ENCODE measurements around the gene SIN3A. TPM values are rescaled to one million over a fixed set of nuclear protein-coding genes. Genes with fewer than 3 reads are reported as not detected.
"Not testable (repeated sequence)": the region's sequence is repeated elsewhere in the genome, so short reads cannot be mapped to it uniquely, and the experiment has no call there.

The SIN3A gene
- total RNA-seq, 2 donors from 2014 or later = 51.0 to 98.6 TPM

- no peaks in the 10 kb centered on the region for H3K36me3 ChIP-seq
- 28% methylated on average over 2 of the region's 2 CpGs for WGBS
These were observed 28.2 kb upstream of the SIN3A start for GRCh38 chr15:75479670-75480069.

GRCh38 chr15:75477094-75477493 lies 25.6 kb upstream of the SIN3A start:
- H3K36me3 ChIP-seq; H3K4me1 ChIP-seq (replicated peaks); H3K27me3 ChIP-seq (replicated peaks; ENCODE audit: insufficient read depth); H3K4me3 ChIP-seq; H3K9me3 ChIP-seq; intact Hi-C loops (cut with DNase I); H3K27ac ChIP-seq; DNase-seq (ENCODE audit: low spot score): not testable (repeated sequence)
- WGBS = 94% methylated on average over 5 of the region's 5 CpGs

More at GRCh38 chr15:75479670-75480069, 28.2 kb upstream of the SIN3A start:
- Histone ChIP-seq H3K4me3 (no peak overlapping the region), H3K27ac (no peak overlapping the region), H3K4me1 (replicated peaks) (no peaks in the 10 kb centered on the region), H3K9me3 (no peaks in the 10 kb centered on the region), H3K27me3 (replicated peaks; ENCODE audit: insufficient read depth) (no peaks in the 10 kb centered on the region)
- TF ChIP-seq POLR2A (IDR thresholded peaks at IDR 0.05) (no peak), POLR2AphosphoS5 (IDR thresholded peaks at IDR 0.05) (peak; percentile 70)
- no peak for DNase-seq (ENCODE audit: low spot score)
- intact Hi-C loops (cut with DNase I) = no loop called here

- intact Hi-C loops (cut with DNase I) = no loop called here
- Histone ChIP-seq H3K4me1 (replicated peaks) (no peaks in the 10 kb centered on the region), H3K36me3 (peaks cover 0 to 7% of the 10 kb centered on the region in 2 donors), H3K27ac (no peak overlapping the region), H3K9me3 (no peaks in the 10 kb centered on the region), H3K27me3 (replicated peaks; ENCODE audit: insufficient read depth) (no peaks in the 10 kb centered on the region), H3K4me3 (no peak overlapping the region)
- TF ChIP-seq CTCF (IDR thresholded peaks at IDR 0.05) = no peak
- TF ChIP-seq POLR2AphosphoS5 (IDR thresholded peaks at IDR 0.05) = no peak
- TF ChIP-seq POLR2A (IDR thresholded peaks at IDR 0.05) = no peak
- no peak for DNase-seq (ENCODE audit: low spot score)
- WGBS = 83% methylated on average over 2 of the region's 2 CpGs
These were observed 17.6 kb upstream of the SIN3A start for GRCh38 chr15:75468913-75469598.

GRCh38 chr15:75460646-75461045 lies 9.2 kb upstream of the SIN3A start:
- Histone ChIP-seq H3K9me3 (no peaks in the 10 kb centered on the region), H3K36me3 (no peaks in the 10 kb centered on the region), H3K27me3 (replicated peaks; ENCODE audit: insufficient read depth) (no peaks in the 10 kb centered on the region), H3K4me1 (replicated peaks) (peaks cover 6% of the 10 kb centered on the region), H3K4me3 (no peak overlapping the region), H3K27ac (no peak overlapping the region)
- WGBS = 91% methylated on average over 4 of the region's 4 CpGs
- intact Hi-C loops (cut with DNase I) = no loop called here
- no peak for TF ChIP-seq CTCF (IDR thresholded peaks at IDR 0.05)
- TF ChIP-seq POLR2AphosphoS5 (IDR thresholded peaks at IDR 0.05) = no peak
- TF ChIP-seq POLR2A (IDR thresholded peaks at IDR 0.05) = no peak
- no peak for DNase-seq (ENCODE audit: low spot score)

- WGBS = 44% methylated on average over 1 of the region's 1 CpG
- Histone ChIP-seq H3K27me3 (replicated peaks; ENCODE audit: insufficient read depth) (no peaks in the 10 kb centered on the region), H3K4me1 (replicated peaks) (peaks cover 6% of the 10 kb centered on the region), H3K27ac (no peak overlapping the region), H3K9me3 (no peaks in the 10 kb centered on the region), H3K4me3 (no peak overlapping the region), H3K36me3 (no peaks in the 10 kb centered on the region)
- intact Hi-C loops (cut with DNase I) = no loop called here
- DNase-seq (ENCODE audit: low spot score) = no peak
- TF ChIP-seq CTCF (IDR thresholded peaks at IDR 0.05) (no peak), POLR2A (IDR thresholded peaks at IDR 0.05) (no peak), POLR2AphosphoS5 (IDR thresholded peaks at IDR 0.05) (no peak)
These were observed 8.1 kb upstream of the SIN3A start for GRCh38 chr15:75459581-75459980.

GRCh38 chr15:75456710-75457109 lies 5.2 kb upstream of the SIN3A start:
- intact Hi-C loops (cut with DNase I) = no loop called here
- DNase-seq (ENCODE audit: low spot score) = no peak
- Histone ChIP-seq H3K4me1 (replicated peaks) (peaks cover 9% of the 10 kb centered on the region), H3K27ac (peak overlapping the region; percentile 98), H3K27me3 (replicated peaks; ENCODE audit: insufficient read depth) (no peaks in the 10 kb centered on the region), H3K9me3 (no peaks in the 10 kb centered on the region), H3K4me3 (peak overlapping the region in 1 of 2 donors; percentile 72), H3K36me3 (no peaks in the 10 kb centered on the region)
- TF ChIP-seq POLR2AphosphoS5 (IDR thresholded peaks at IDR 0.05) (no peak), CTCF (IDR thresholded peaks at IDR 0.05) (no peak), POLR2A (IDR thresholded peaks at IDR 0.05) (no peak)
- WGBS = 38% methylated on average over 6 of the region's 6 CpGs

Measured in prostate gland (tissue), 2 donors.